GM18868 (cell line): ENCODE measurements around the gene ERF.

Experiments
- ATAC-seq: cut with Tn5 transposase; IDR thresholded peaks from one replicate; pipeline ENCODE4 v1.9.1; 2021; ENCODE audit warnings: mild to moderate bottlenecking, moderate library complexity; ENCODE audit not compliant: unreplicated experiment

Gene ERF

GRCh38 chr19:42287017-42287826 is 32.3 kb upstream of the ERF start:
- no peak for ATAC-seq

GRCh38 chr19:42286349-42287016 is 31.6 kb upstream of the ERF start:
- ATAC-seq, result no peak

DNA sequence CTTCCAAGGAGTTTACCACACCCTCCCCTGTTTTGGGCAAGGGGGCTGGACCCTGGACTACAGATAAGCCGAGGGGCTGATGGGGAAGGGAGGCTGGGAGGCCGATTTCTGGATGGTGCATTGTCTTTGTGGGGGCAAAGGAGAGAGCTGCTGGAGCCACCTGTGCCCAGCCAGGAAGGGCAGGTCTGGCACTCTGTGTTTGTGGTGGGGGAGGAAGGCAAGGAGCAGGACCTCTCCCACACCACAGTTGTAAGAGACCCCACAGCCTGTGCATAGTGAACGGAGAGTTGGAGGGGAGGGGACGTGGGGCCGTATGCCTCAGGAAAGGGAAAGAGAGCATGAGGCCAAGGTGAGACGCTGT is 31.0 kb upstream of the ERF start:
- no peak for ATAC-seq

DNA sequence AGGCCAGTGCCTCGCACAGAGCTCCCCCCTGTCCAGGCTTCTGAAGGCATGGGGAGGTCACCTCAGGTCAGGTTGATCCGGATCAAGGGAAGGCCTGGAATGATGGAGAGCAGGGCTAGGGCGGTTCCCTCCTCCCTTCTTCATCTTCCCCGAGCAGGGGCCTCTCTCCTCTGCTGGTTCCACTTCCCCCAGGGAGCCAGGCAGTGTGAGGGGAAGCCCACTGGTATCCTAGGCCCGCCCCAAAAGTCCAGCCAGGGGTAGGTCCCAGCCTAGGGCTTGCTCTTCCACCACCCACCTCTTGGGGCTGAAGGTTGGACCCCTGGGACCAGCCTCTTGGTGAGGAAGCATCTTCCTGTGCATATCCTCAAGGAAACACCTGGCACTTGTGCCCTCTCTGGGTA is 30.6 kb upstream of the ERF start:
- no peak for ATAC-seq

DNA sequence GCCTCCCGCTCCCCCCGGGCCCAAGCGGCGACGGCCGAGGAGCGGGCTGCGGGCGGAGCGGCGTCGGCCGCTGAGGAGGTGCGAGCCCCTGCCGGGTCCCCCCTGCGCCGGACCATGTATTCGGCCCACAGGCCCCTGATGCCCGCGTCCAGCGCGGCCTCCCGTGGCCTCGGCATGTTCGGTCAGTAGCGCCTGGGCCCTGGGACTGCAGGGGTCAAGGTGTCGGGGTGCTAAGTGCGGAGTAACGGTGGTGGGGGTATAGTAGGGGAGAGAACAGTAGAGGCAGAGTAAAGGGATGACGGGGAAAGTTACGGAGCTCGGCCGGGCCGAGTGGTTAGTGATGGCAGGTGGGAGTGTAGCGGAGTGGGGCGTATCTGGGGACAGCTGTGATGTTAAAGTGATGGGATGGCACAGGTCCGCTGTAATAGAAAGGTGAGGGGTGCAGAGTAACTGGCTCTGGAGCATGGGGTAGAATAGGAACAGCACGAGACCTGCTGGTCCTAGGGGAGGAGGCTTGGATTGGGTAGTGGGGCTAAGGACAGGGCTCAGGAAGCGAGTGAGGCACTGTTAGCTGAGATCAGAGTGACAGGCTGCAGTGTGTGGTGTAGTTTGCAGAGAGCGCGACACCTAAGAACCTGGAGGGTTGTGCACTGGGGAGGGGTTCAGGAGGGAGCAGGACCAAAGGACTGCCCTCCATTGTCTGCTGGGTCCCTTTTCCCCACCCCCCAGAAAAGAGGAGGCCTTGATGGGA is 29.8 kb upstream of the ERF start:
- no peak for ATAC-seq

- peak; percentile 28 for ATAC-seq
Observed at GRCh38 chr19:42284066-42284501, 29.2 kb upstream of the ERF start.

DNA sequence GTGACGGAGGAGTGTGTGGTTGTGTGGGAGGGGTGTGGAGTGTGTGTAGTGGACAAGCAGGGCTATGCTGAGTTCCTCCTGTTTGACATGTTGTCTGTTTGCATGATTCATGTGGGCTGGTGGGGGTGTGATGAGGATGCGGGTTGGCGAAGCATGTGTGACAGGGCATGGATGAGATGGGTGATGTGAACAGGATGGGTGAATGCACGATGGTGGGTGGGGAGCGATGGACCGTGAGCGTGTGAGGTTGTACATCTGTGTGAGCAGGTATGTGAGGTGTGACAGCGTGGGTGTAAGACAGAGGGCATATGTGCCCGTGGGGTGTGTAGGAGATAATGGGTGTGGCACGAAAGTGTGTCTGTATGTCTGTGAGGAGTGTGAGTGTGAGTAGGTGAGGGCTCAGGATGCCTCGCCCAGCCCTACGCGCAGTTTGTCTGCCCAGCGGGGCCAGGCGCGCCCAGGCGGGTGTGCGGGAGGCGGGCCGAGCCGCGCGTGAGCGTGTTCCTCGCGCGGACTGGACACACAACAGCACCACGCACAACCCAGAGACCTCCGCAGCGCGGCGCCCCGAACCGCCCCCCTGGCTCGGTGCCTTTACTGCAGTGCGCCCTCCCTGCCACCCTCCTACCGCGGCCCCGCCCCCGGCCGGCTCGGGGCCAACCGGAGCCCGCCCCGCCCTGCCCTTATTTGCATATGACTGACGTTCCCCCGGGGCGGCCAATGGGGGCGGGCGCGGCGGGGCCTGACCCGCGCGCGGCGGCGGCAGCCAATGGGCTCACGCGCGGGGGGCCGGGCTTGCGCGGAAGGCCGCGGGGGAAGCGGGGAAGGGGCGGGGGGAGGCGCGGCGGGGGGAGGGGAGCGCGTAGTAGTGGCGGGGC is 28.5 kb upstream of the ERF start:
- ATAC-seq, result peak; percentile 45

DNA sequence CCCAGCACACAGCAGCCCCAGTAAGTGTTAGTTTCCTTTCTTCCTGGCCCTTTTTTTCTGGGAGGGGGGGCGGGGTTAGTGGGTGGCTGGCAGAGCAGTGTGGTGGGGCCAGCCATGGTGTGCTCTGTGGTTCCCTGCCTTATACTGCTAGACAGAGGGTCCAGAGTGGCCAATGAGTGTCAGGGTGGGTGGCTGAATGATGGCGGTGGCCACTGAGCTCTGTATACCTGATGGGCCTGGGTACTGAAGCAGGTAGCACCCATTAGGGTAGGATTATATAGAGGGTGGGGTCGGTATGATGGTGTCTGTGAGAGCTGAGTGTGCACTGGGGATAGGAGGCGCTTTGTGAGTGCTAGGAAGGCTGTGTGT is 27.9 kb upstream of the ERF start:
- no peak for ATAC-seq

DNA sequence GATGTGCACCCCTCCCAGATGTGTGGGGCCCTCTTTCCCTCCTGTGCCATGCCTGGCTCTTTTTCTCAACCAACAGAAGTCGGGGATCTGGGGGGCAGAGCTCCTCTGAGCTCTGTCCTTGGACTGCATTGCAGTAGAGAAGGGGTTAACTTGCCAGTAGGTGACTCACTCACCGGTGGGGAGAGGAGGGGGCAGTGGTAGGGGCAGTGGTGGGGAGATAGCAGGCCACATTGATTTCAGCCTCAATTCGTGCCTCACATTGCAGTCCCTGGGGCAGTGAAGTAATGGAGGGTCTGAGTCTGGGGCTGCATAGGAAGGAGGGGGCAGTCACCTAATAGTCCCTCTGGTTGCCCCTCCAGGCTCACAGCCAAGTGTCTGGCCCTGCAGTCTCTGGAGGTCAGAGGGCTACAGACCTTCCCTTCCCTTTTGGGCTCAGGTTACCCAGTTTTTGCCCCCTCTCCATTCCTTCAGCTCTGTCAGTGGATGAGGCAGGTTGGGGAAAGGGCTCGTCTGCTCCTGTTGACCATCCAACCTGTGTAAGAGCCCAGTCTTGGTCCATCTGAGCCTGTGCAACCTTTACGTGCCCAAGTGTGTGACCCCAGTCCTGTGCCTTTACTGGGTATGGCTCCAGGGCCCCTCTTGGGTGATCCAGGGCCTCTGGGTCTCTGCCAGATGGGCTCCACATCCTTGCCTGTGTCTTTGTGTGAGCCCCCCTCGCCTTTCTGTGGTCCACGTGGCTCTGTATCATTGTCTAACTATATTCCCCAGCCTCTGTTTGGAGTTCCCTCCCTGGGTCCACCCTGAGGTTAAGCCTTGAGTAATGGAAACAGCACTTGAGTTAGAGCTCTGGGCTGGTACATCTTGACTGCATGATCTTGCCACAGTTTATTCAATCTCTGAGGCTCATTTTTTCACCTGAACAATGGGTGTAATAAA is 27.2 kb upstream of the ERF start:
- ATAC-seq, result no peak

GRCh38 chr19:42281146-42281826 is 26.4 kb upstream of the ERF start:
- no peak for ATAC-seq

GRCh38 chr19:42280815-42281145 is 25.9 kb upstream of the ERF start:
- ATAC-seq, result no peak

DNA sequence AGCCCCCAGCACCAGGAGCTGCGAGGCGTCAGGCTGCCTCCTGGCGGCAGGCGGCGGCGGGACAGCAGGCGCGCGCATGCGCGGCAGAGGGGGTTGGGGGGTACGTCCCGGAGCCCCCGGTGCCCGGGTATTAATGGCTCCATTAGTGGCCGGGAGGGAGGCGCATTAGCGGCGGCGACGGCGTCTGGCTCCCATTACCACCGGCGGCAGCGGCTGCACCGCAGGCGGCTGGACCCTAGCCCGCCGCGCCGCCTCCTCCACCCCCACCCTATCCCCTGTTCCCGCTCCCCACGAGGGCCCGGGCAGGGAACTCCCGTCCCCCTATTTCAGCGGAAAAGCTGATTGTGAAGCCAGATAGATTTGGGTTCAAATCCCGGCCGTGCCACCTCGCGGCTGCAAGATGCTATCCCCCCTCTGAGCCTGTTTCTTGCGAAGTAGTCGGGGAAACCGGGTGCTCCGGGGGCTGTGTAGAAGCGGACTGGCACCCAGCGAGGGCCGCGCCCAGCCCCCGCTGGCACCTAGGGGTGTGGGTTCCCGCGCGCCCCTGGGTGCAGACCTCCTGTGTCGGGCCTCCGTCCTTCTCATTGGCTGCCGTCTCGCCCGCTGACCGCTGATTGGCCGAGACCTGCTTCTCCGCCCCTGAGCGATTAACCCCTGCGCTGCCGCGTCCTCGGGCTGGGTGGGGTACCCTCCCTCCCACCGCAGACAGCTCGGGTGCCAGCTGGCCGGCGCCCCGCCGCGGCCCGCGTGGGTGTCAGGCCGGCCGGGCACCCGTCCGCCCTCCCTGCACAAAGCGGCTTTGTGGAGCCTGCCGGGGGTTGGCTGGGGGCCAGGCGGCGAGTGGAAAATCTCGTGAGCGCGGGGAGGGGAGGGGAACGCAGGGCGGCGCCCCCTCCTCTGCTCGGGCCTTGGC is 25.2 kb upstream of the ERF start:
- ATAC-seq, result peak; percentile 37

DNA sequence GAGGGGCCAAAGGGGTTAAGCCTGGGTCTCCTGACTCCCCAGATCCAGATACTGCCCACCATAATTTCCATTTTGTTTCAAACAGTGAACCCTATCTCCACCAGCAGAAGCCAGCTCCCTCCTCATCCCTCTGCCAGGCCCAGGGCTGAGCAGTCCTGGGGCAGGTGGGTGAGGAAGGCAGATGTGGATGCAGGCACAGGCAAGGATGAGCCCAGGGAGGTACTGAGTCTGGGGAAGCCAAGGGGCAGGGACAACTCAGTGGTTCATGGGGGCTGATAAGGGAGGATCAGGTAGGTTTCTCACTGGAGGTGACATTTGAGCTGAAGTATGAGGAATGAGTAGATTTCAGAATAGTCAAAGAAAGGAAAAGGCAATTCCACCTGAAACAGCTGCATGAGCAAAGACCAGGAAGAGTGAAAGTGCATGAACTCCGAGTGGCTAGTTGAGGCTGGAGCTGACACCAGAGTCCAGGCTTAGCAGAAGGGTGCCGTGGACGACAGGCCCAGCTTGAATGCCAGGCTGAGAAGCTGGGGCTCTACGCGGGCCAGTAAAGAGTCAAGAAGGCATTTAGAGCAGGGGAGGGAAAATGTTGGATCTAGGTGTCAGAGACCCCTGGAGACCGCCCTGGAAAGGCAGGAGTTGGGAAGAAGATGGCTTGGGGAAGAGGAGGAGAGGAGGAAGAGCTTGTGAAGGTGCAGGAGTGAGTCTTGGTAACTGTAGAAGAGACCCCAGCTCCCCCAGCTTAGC is 24.4 kb upstream of the ERF start:
- ATAC-seq, result no peak

DNA sequence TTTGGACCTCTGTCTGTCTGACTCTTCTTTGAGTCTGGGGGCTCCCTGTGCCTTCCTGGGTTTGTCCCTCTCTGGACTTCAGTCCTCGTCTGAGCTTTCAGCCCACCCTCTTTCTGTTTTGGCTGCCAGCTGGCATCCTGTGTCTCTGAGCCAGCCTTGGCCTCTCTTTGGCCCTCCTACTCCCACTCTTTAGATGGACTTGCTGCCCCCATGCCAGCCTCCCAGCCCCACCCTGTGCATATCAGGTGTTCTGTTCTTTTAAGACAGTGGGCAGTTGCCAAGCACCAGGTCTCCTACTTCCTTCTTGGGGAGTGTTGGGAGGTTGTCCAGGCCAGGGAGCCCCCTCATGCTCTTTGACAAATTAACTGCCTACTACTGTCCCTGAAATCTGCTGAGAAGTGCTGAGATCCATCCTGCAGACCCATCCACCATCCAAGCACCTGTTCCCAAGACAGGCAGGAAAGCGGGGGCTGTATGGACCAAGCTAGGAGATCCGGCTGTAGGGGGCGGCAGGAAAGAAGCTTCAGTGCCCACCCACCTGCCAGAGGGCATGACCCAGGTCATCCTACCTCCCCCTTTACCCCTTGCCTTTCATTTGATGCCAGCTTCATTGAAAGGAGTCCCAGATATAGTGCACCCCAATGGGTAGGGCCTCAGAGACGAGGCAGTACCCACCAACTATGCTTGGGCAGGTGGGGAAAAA is 23.7 kb upstream of the ERF start:
- no peak for ATAC-seq

GRCh38 chr19:42277821-42278451 is 23.0 kb upstream of the ERF start:
- no peak for ATAC-seq

DNA sequence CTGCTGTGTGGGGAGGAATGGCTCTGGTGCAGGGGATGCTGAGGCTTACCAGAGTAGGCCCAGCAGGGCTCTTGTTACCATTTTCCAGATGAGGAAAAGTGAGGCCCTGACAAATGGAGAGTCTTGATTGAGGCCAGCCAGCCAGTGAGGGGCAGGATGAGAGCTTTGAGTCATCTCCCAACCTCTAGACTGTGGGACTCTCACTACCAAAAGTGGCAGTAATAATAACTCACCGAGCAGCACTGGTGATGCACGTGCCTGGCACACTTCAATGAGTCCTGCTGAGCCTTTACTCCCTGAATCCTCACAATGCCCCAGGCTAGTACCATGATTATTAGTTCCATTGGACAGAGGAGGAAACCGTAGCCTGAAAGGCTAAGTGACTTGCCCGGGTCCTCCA is 21.9 kb upstream of the ERF start:
- no peak for ATAC-seq

GRCh38 chr19:42276284-42276683 is 21.4 kb upstream of the ERF start:
- ATAC-seq, result no peak
